ENCODE measurements around the gene SIRT4. TPM values are rescaled to one million over a fixed set of nuclear protein-coding genes. Genes with fewer than 3 reads are reported as not detected.
A peak's percentile ranks its signal among the peaks of the same experiment; 100 is the strongest.

Gene SIRT4
- total and polyA plus RNA-seq, 2 of the 13 experiments (the other 11 are each of a cell fraction or from before 2014, with no cell fraction given) = 3.4 to 5.8 TPM

DNA sequence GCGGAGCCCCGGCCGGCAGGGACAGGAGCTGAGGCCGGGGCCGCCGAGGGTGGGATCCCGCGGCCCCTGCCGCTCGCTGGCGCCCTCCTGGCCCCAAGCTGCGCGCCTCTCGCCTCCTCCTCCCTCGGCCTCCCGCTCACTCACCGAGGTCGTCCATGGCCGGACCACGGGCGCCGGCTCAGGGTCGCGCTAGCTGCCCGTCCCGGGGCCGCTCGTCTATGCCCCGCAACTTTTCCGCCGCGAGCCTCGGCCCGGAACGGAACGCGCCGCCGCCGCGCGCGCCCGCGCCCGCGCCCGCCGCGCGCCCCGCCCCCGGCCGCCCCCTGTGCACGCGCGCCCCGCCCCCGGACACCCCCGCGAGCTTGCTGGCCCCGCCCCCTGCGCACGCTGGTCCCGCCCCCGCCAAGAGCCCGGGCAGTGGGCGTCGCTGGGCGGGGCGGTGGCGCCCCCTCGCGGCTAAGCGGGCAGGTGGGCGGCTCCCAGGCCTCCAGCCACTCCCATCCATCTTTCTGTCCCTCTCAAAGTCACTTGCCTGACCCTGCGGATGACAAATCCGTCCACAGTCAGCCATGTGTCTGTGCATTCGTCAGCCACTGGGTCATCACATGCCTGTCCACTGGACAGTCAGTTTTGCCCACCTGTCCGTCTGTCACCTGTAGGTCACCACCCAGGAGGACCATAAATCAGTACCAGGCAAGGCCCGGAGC lies 36.5 kb upstream of the SIRT4 start, which contains the start of gene PXN (continued):
- TF ChIP-seq, protein P1, sequence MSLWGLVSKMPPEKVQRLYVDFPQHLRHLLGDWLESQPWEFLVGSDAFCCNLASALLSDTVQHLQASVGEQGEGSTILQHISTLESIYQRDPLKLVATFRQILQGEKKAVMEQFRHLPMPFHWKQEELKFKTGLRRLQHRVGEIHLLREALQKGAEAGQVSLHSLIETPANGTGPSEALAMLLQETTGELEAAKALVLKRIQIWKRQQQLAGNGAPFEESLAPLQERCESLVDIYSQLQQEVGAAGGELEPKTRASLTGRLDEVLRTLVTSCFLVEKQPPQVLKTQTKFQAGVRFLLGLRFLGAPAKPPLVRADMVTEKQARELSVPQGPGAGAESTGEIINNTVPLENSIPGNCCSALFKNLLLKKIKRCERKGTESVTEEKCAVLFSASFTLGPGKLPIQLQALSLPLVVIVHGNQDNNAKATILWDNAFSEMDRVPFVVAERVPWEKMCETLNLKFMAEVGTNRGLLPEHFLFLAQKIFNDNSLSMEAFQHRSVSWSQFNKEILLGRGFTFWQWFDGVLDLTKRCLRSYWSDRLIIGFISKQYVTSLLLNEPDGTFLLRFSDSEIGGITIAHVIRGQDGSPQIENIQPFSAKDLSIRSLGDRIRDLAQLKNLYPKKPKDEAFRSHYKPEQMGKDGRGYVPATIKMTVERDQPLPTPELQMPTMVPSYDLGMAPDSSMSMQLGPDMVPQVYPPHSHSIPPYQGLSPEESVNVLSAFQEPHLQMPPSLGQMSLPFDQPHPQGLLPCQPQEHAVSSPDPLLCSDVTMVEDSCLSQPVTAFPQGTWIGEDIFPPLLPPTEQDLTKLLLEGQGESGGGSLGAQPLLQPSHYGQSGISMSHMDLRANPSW (CRISPR knock-in tag; IDR thresholded peaks at IDR 0.05; ENCODE audit: borderline replicate concordance) = no peak
- peak; percentile 19; the same call in 1 of the 2 replicates for TF ChIP-seq HMG20A (CRISPR knock-in tag; IDR thresholded peaks at IDR 0.05; ENCODE audit: borderline replicate concordance)
- TF ChIP-seq NR2F1 (CRISPR knock-in tag; IDR thresholded peaks at IDR 0.05) = peak; percentile 39 to 62; a peak in 2 of 4 replicates
- TF ChIP-seq HNRNPLL (IDR thresholded peaks at IDR 0.05; ENCODE audit: low read depth, low read length, poor library complexity, severe bottlenecking) = no peak
- TF ChIP-seq MYC (CRISPR knock-in tag; IDR thresholded peaks at IDR 0.05; ENCODE audit: borderline replicate concordance) = peak; percentile 73; the same call in 1 of the 2 replicates
- TF ChIP-seq GATA4 (IDR thresholded peaks at IDR 0.05; ENCODE audit: borderline replicate concordance, low read depth) = no peak
- TF ChIP-seq, protein P2, sequence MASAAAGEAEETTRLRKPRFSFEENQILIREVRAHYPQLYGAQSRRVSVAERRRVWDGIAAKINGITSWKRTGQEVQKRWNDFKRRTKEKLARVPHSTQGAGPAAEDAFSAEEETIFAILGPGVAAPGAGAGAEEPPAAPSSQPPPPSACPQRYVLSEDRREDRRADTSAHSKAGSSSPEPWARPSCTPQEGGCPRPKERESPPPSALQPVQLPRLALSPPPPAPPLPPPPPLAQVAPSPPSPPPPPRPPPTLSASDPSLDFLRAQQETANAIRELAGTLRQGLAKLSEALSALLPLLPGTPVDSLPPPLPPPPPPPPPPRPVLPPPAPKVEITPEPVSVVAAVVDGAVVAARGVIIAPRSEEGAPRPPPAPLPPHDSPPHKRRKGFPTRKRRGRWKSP (CRISPR knock-in tag; IDR thresholded peaks at IDR 0.05) = 0 out of 2 replicates have a peak, but pooled peaks have one; percentile 63
- no peak; the same call in 1 of the 2 replicates for TF ChIP-seq DPF2 (CRISPR knock-in tag; IDR thresholded peaks at IDR 0.05; ENCODE audit: borderline replicate concordance, low read depth)
- TF ChIP-seq MBNL3 (CRISPR knock-in tag; conservative IDR thresholded peaks at IDR 0.05) = no peak
- TF ChIP-seq ZNF30 (CRISPR knock-in tag; IDR thresholded peaks at IDR 0.05) = no peak
- TF ChIP-seq GABPB1 (CRISPR knock-in tag; IDR thresholded peaks at IDR 0.05) = peak; percentile 52
- TF ChIP-seq, protein P3, sequence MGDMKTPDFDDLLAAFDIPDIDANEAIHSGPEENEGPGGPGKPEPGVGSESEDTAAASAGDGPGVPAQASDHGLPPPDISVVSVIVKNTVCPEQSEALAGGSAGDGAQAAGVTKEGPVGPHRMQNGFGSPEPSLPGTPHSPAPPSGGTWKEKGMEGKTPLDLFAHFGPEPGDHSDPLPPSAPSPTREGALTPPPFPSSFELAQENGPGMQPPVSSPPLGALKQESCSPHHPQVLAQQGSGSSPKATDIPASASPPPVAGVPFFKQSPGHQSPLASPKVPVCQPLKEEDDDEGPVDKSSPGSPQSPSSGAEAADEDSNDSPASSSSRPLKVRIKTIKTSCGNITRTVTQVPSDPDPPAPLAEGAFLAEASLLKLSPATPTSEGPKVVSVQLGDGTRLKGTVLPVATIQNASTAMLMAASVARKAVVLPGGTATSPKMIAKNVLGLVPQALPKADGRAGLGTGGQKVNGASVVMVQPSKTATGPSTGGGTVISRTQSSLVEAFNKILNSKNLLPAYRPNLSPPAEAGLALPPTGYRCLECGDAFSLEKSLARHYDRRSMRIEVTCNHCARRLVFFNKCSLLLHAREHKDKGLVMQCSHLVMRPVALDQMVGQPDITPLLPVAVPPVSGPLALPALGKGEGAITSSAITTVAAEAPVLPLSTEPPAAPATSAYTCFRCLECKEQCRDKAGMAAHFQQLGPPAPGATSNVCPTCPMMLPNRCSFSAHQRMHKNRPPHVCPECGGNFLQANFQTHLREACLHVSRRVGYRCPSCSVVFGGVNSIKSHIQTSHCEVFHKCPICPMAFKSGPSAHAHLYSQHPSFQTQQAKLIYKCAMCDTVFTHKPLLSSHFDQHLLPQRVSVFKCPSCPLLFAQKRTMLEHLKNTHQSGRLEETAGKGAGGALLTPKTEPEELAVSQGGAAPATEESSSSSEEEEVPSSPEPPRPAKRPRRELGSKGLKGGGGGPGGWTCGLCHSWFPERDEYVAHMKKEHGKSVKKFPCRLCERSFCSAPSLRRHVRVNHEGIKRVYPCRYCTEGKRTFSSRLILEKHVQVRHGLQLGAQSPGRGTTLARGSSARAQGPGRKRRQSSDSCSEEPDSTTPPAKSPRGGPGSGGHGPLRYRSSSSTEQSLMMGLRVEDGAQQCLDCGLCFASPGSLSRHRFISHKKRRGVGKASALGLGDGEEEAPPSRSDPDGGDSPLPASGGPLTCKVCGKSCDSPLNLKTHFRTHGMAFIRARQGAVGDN (CRISPR knock-in tag; IDR thresholded peaks at IDR 0.05) = peak; percentile 75
- no peak for TF ChIP-seq FOXP1 (IDR thresholded peaks at IDR 0.05)
- TF ChIP-seq FOXP1 (CRISPR knock-in tag; IDR thresholded peaks at IDR 0.05) = no peak
- no peak for TF ChIP-seq ZNF792 (CRISPR knock-in tag; IDR thresholded peaks at IDR 0.05)
- no peak; the same call in 1 of the 2 replicates for TF ChIP-seq ZNF652 (CRISPR knock-in tag; IDR thresholded peaks at IDR 0.05; ENCODE audit: borderline replicate concordance, low read depth)
- TF ChIP-seq, protein P4, sequence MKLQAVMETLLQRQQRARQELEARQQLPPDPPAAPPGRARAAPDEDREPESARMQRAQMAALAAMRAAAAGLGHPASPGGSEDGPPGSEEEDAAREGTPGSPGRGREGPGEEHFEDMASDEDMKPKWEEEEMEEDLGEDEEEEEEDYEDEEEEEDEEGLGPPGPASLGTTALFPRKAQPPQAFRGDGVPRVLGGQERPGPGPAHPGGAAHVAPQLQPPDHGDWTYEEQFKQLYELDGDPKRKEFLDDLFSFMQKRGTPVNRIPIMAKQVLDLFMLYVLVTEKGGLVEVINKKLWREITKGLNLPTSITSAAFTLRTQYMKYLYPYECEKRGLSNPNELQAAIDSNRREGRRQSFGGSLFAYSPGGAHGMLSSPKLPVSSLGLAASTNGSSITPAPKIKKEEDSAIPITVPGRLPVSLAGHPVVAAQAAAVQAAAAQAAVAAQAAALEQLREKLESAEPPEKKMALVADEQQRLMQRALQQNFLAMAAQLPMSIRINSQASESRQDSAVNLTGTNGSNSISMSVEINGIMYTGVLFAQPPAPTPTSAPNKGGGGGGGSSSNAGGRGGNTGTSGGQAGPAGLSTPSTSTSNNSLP (IDR thresholded peaks at IDR 0.05; ENCODE audit: low read depth, low read length) = no peak
- no peak for TF ChIP-seq SMYD3 (CRISPR knock-in tag; IDR thresholded peaks at IDR 0.05)
- TF ChIP-seq ZMYM4 (CRISPR knock-in tag; IDR thresholded peaks at IDR 0.05) = no peak; the same call in 1 of the 2 replicates
- no peak for TF ChIP-seq TRIM24 (CRISPR knock-in tag; IDR thresholded peaks at IDR 0.05)
- TF ChIP-seq ZNF496 (CRISPR knock-in tag; IDR thresholded peaks at IDR 0.05; ENCODE audit: insufficient replicate concordance) = no peak

Data from HepG2 (cell line).